H1 (cell line): ENCODE data around the gene R3HCC1L. TPM values are rescaled to one million over a fixed set of nuclear protein-coding genes. Genes with fewer than 3 reads are reported as not detected.

Source experiments
- CTCF ChIA-PET: fragments of 300-600 bp; sonication (Branson Sonifier 250); formaldehyde crosslinking; loops from one replicate; lab custom pipeline; 2021; ENCODE audit not compliant: partially characterized antibody; lab: Charles Lee
- POLR2A ChIA-PET: fragments of 300-600 bp; sonication (Branson Sonifier 250); formaldehyde crosslinking; loops from one replicate; lab custom pipeline; 2021; ENCODE audit warnings: inconsistent platforms; ENCODE audit not compliant: partially characterized antibody; lab: Charles Lee
- DNase-seq, 2 experiments: peaks; one replicate each; pipeline versions ENCODE4 v3.0.0 to v3.0.0-alpha.2; 2010 to 2022; ENCODE audit warnings: low spot score in 2 of 2, low read depth in 1 of 2, mixed read lengths in 1 of 2
- FAIRE-seq: peaks from 2 replicates; lab custom pipeline; 2011; peaks lifted over from hg19 to GRCh38; lab: Jason Lieb, UNC
- H2AFZ ChIP-seq: 2 replicates; pipeline ENCODE4 v1.8.1; 2012; ENCODE audit warnings: low read length, inconsistent platforms
- H2AK5ac ChIP-seq: 2 replicates; pipeline ENCODE4 v1.6.1; 2013; ENCODE audit warnings: low read depth, low read length
- H2BK120ac ChIP-seq: replicated peaks from 2 replicates; pipeline ENCODE3; 2013; ENCODE audit warnings: low read depth, low read length, inconsistent platforms
- H2BK12ac ChIP-seq: 2 replicates; pipeline ENCODE4 v1.6.1; 2013; ENCODE audit warnings: low read depth, low read length
- H2BK15ac ChIP-seq: 2 replicates; pipeline ENCODE4 v1.6.1; 2013; ENCODE audit warnings: low read length
- H2BK20ac ChIP-seq: 2 replicates; pipeline ENCODE4 v1.6.1; 2013; ENCODE audit warnings: low read length
- H2BK5ac ChIP-seq: 2 replicates; pipeline ENCODE4 v1.6.1; 2013; ENCODE audit warnings: low read depth, low read length
- H3K14ac ChIP-seq: 2 replicates; pipeline ENCODE4 v1.6.1; 2013; ENCODE audit warnings: inconsistent platforms; ENCODE audit not compliant: insufficient read length
- H3K18ac ChIP-seq: 2 replicates; pipeline ENCODE4 v1.6.1; 2013; ENCODE audit warnings: low read length; ENCODE audit errors: extremely low read depth
- H3K23ac ChIP-seq: 2 replicates; pipeline ENCODE4 v1.6.1; 2013; ENCODE audit warnings: inconsistent platforms; ENCODE audit not compliant: insufficient read length
- H3K23me2 ChIP-seq: 2 replicates; pipeline ENCODE4 v1.6.1; 2013; ENCODE audit warnings: low read depth, low read length
- H3K27ac ChIP-seq: 2 replicates; pipeline ENCODE4 v1.6.1; 2011; ENCODE audit warnings: low read depth, low read length, inconsistent platforms
- H3K27me3 ChIP-seq, 4 experiments: replicated peaks in 1 of 4; 1 replicate in 1 of 4; 2 replicates in 3 of 4; pipeline versions ENCODE4 v1.6.1 to v1.8.1; 2011 to 2013; ENCODE audit warnings: low read length in 3 of 4, mild to moderate bottlenecking in 3 of 4, inconsistent platforms in 2 of 4, mixed read lengths in 2 of 4, moderate library complexity in 1 of 4; ENCODE audit not compliant: control insufficient read depth in 3 of 4, insufficient read depth in 3 of 4; ENCODE audit errors: extremely low read depth in 1 of 4
- H3K36me3 ChIP-seq, 4 experiments: 2 replicates each; pipeline versions ENCODE4 v1.6.1 to v1.8.1; 2011 to 2013; ENCODE audit warnings: mild to moderate bottlenecking in 4 of 4, low read length in 3 of 4, moderate library complexity in 2 of 4, control low read depth in 1 of 4, inconsistent platforms in 1 of 4; ENCODE audit not compliant: insufficient read depth in 4 of 4, control insufficient read depth in 2 of 4
- H3K4ac ChIP-seq: replicated peaks from 2 replicates; pipeline ENCODE3; 2013; ENCODE audit warnings: low read length, low read depth, mixed read lengths, inconsistent platforms; ENCODE audit not compliant: insufficient read length
- H3K4me1 ChIP-seq, 4 experiments: replicated peaks in 1 of 4; 1 replicate in 1 of 4; 2 replicates in 3 of 4; pipeline versions ENCODE4 v1.6.1 to v1.8.1; 2011 to 2013; ENCODE audit warnings: low read length in 3 of 4, inconsistent platforms in 2 of 4, mixed read lengths in 1 of 4; ENCODE audit not compliant: insufficient read depth in 4 of 4, control insufficient read depth in 3 of 4
- H3K4me2 ChIP-seq, 2 experiments: 2 replicates each; pipeline versions ENCODE4 v1.6.1 to v1.8.1; 2011 to 2013; ENCODE audit warnings: low read depth in 2 of 2, low read length in 2 of 2, control low read depth in 1 of 2, inconsistent platforms in 1 of 2, mild to moderate bottlenecking in 1 of 2; ENCODE audit not compliant: insufficient read depth in 1 of 2
- H3K4me3 ChIP-seq, 4 experiments: fragments of 200-600, 300-600 bp in 1 of 4; sonication (generic), shearing (Covaris generic), sonication (Bioruptor Twin) in 1 of 4; 2 replicates each; pipeline versions ENCODE4 v1.5.1 to v1.8.1; 2011 to 2016; ENCODE audit warnings: low read length in 4 of 4, low read depth in 3 of 4, control low read depth in 2 of 4, inconsistent platforms in 2 of 4, mild to moderate bottlenecking in 2 of 4, mixed read lengths in 1 of 4, moderate library complexity in 1 of 4; ENCODE audit not compliant: insufficient read depth in 2 of 4; ENCODE audit errors: extremely low read depth in 1 of 4
- H3K56ac ChIP-seq: replicated peaks from 2 replicates; pipeline ENCODE3; 2013; ENCODE audit warnings: low read depth, mild to moderate bottlenecking, mixed read lengths, low read length, inconsistent platforms; ENCODE audit not compliant: insufficient read length
- H3K79me1 ChIP-seq: 2 replicates; pipeline ENCODE4 v1.6.1; 2013; ENCODE audit warnings: low read depth, low read length, control low read depth
- H3K79me2 ChIP-seq, 2 experiments: 2 replicates each; pipeline versions ENCODE4 v1.6.1 to v1.8.1; 2012 to 2013; ENCODE audit warnings: low read length in 2 of 2, mild to moderate bottlenecking in 2 of 2, inconsistent platforms in 1 of 2; ENCODE audit not compliant: insufficient read depth in 2 of 2, control insufficient read depth in 1 of 2
- H3K9ac ChIP-seq, 4 experiments: replicated peaks in 1 of 4; 1 replicate in 1 of 4; 2 replicates in 3 of 4; pipeline versions ENCODE4 v1.6.1 to v1.8.1; 2011 to 2013; ENCODE audit warnings: low read depth in 3 of 4, low read length in 3 of 4, control low read depth in 2 of 4, mild to moderate bottlenecking in 2 of 4, moderate library complexity in 2 of 4, inconsistent platforms in 1 of 4; ENCODE audit errors: extremely low read depth in 1 of 4
- H3K9me3 ChIP-seq, 2 experiments: 2 replicates each; pipeline versions ENCODE4 v1.6.1 to v1.8.1; 2012 to 2013; ENCODE audit warnings: mild to moderate bottlenecking in 2 of 2, moderate library complexity in 2 of 2, control low read depth in 1 of 2, inconsistent platforms in 1 of 2, low read depth in 1 of 2, low read length in 1 of 2, mixed read lengths in 1 of 2; ENCODE audit not compliant: insufficient read depth in 2 of 2
- H4K20me1 ChIP-seq, 2 experiments: replicated peaks in 1 of 2; 2 replicates each; pipeline versions ENCODE3 to v1.8.1; 2011 to 2013; ENCODE audit warnings: inconsistent platforms in 2 of 2, low read length in 2 of 2, mild to moderate bottlenecking in 1 of 2; ENCODE audit not compliant: insufficient read depth in 2 of 2, control insufficient read depth in 1 of 2
- H4K5ac ChIP-seq: 2 replicates; pipeline ENCODE4 v1.6.1; 2013; ENCODE audit warnings: low read length, low read depth, mixed read lengths, inconsistent platforms; ENCODE audit not compliant: insufficient read length
- H4K8ac ChIP-seq: 2 replicates; pipeline ENCODE4 v1.8.0; 2013; ENCODE audit warnings: mild to moderate bottlenecking, moderate library complexity, low read length, inconsistent platforms; ENCODE audit not compliant: insufficient read depth; ENCODE audit errors: extremely low read depth
- H4K91ac ChIP-seq: replicated peaks from 2 replicates; pipeline ENCODE3; 2013; ENCODE audit warnings: low read length, mixed read lengths, inconsistent platforms; ENCODE audit not compliant: insufficient read length
- CBX8 ChIP-seq: fragments of 300-800, 300-1000 bp; sonication (generic); IDR thresholded peaks from 2 replicates; pipeline ENCODE4 v1.7.1; 2016; ENCODE audit warnings: low read depth, low read length, borderline replicate concordance
- CTBP2 ChIP-seq: IDR thresholded peaks from 2 replicates; pipeline ENCODE4 v1.7.0; 2011; ENCODE audit warnings: borderline replicate concordance, mild to moderate bottlenecking, moderate library complexity, mixed read lengths, low read length; ENCODE audit not compliant: insufficient read depth, insufficient read length
- EZH2 ChIP-seq: fragments of 200-600 bp; sonication (generic); IDR thresholded peaks from 2 replicates; pipeline ENCODE4 v1.7.1; 2012; ENCODE audit warnings: low read depth, mild to moderate bottlenecking, moderate library complexity, low read length, inconsistent platforms; ENCODE audit not compliant: severe bottlenecking
- JUND ChIP-seq: IDR thresholded peaks from 2 replicates; pipeline ENCODE4 v1.6.1; 2011; ENCODE audit warnings: mild to moderate bottlenecking, improper control_type of control experiment, low read length
- KDM4A ChIP-seq: IDR thresholded peaks from one replicate; pipeline ENCODE4 v1.7.1; 2012; ENCODE audit warnings: low read depth, mild to moderate bottlenecking, moderate library complexity, low read length, inconsistent platforms; ENCODE audit not compliant: severe bottlenecking
- MAFK ChIP-seq: IDR thresholded peaks from 2 replicates; pipeline ENCODE4 v1.6.1; 2012; ENCODE audit warnings: low read depth, mild to moderate bottlenecking, improper control_type of control experiment, low read length
- SIRT6 ChIP-seq: IDR thresholded peaks from one replicate; pipeline ENCODE4 v1.7.1; 2012; ENCODE audit warnings: low read length, inconsistent platforms
- WGBS, 2 experiments: shearing (Covaris generic) in 1 of 2; methylation state at CpG; one replicate each; pipeline versions ENCODE4 v1.1.6 to v1.1.7; 2013 to 2015; ENCODE audit warnings: low lambda C conversion rate in 2 of 2, mixed read lengths in 2 of 2, inconsistent platforms in 1 of 2, low coverage in 1 of 2, missing lambda C conversion rate in 1 of 2; ENCODE audit not compliant: insufficient replicate concordance in 2 of 2, insufficient coverage in 1 of 2, insufficient read length in 1 of 2; ENCODE audit errors: extremely low coverage in 1 of 2, missing lambda C conversion rate in 1 of 2; 5-methylcytosine and 5-hydroxymethylcytosine counted together
- polyA plus RNA-seq, 7 experiments: library from polyadenylated mRNA; depleted of rRNA in 3 of 7; stranded (reverse) in 5 of 7; unstranded in 2 of 7; fragments of >200 nt in 5 of 7; fragments of 200-250 nt in 2 of 7; gene quantifications; 1 replicate in 5 of 7; 2 replicates in 1 of 7; 4 replicates in 1 of 7; pipeline versions ENCODE4 v1.2.1 to v1.2.3, GENCODE V29; 2011 to 2013; ENCODE audit warnings: missing spikeins in 2 of 7, mixed read lengths in 2 of 7
- total RNA-seq: library from RNA; stranded (reverse); fragmentation: NEBNext Ultra II Directional; extraction: Animal tissue kit (Norgen Biotek cat#: 25700); gene quantifications from 2 replicates; pipeline ENCODE4 v1.2.1, GENCODE V29; 2021
- TF ChIP-seq, protein P1 (sequence below): IDR thresholded peaks from 2 replicates; pipeline ENCODE4 v1.6.1; 2011; ENCODE audit warnings: low read length, improper control_type of control experiment

R3HCC1L gene
- total and polyA plus RNA-seq, 2 of the 8 experiments (the other 6 are each of a cell fraction or from before 2014, with no cell fraction given) = 6.9 to 13.9 TPM

DNA sequence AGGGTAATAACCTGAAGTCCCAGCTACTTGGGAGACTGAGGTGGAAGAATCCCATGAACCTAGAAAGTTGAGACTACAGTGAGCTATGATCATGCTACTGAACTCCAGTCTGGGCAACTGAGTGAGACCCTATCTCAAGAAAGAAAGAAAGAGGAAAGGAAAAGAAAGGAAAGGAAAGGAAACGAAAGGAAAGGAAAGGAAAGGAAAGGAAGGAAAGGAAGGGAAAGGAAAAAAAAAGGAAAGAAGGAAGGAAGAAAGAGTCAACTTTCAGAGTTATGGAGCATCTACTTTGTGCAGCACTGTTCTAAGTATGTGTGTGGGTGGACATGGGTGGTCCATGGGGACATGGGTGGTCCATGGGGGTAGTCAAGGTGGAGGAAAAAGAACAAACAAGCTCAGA is 24.1 kb upstream of the R3HCC1L start:
- Histone ChIP-seq H3K4me2 (no peak overlapping the region), H3K14ac (no peak overlapping the region), H2BK15ac (no peak overlapping the region), H3K4me1 (no peaks in the 10 kb centered on the region), H2BK12ac (no peak overlapping the region), H2BK5ac (no peak overlapping the region), H3K56ac (no peak overlapping the region), H2BK20ac (no peak overlapping the region), H4K8ac (no peak overlapping the region), H3K79me1 (no peaks in the 10 kb centered on the region), H3K18ac (no peak overlapping the region), H4K5ac (no peak overlapping the region), H3K79me2 (no peaks in the 10 kb centered on the region), H2AFZ (no peak overlapping the region), H3K36me3 (no peaks in the 10 kb centered on the region), H3K9ac (no peak overlapping the region), H2BK120ac (no peak overlapping the region), H3K9me3 (peaks cover 0 to 5% of the 10 kb centered on the region in 2 experiments; a peak in 1 of 4 replicates), H3K27ac (no peak overlapping the region), H3K27me3 (no peaks in the 10 kb centered on the region), H3K23me2 (no peaks in the 10 kb centered on the region), H3K4me3 (no peak overlapping the region), H3K4ac (no peak overlapping the region), H4K20me1 (no peaks in the 10 kb centered on the region), H2AK5ac (no peak overlapping the region), H3K23ac (no peak overlapping the region), H4K91ac (no peak overlapping the region)
- ChIA-PET CTCF (interaction anchor here (0.9 kb wide), 1 partner anchor 12 kb away, joined by 3 read pairs; no protein-coding TSS in a partner anchor), POLR2A (no interaction called here)
- TF ChIP-seq MAFK (no peak), EZH2 (no peak), JUND (no peak), CBX8 (no peak), SIRT6 (no peak), CTBP2 (no peak), KDM4A (no peak)
- TF ChIP-seq, protein P1, sequence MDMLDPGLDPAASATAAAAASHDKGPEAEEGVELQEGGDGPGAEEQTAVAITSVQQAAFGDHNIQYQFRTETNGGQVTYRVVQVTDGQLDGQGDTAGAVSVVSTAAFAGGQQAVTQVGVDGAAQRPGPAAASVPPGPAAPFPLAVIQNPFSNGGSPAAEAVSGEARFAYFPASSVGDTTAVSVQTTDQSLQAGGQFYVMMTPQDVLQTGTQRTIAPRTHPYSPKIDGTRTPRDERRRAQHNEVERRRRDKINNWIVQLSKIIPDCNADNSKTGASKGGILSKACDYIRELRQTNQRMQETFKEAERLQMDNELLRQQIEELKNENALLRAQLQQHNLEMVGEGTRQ = no peak
- FAIRE-seq (no peak), DNase-seq (no peak)
- WGBS, 2 experiments = 78% methylated on average over 1 of the region's 1 CpG; no CpG with 5 or more reads in 1 of the 2 experiments
